ENCODE data around the gene ACHE.
"Not testable (repeated sequence)": the region's sequence is repeated elsewhere in the genome, so short reads cannot be mapped to it uniquely, and the experiment has no call there.

DNA sequence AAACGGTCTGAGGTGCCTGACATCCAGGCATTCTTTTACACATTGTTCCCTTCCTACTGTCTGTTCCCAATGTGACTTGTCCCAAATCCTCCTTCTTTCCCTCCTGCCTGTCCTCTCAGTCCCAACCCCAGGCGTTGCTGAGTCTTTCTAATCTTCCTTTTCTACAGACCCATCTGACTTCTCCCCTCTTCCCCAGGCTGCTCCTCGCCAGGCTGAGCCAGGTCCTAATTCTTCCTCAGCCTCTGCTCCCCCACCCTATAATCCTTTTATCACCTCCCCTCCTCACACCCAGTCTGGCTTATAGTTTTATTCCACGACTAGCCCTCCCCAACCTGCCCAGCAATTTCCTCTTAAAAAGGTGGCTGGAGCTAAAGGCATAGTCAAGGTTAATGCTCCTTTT lies 27.9 kb upstream of the ACHE start:
- TF ChIP-seq, protein P1, sequence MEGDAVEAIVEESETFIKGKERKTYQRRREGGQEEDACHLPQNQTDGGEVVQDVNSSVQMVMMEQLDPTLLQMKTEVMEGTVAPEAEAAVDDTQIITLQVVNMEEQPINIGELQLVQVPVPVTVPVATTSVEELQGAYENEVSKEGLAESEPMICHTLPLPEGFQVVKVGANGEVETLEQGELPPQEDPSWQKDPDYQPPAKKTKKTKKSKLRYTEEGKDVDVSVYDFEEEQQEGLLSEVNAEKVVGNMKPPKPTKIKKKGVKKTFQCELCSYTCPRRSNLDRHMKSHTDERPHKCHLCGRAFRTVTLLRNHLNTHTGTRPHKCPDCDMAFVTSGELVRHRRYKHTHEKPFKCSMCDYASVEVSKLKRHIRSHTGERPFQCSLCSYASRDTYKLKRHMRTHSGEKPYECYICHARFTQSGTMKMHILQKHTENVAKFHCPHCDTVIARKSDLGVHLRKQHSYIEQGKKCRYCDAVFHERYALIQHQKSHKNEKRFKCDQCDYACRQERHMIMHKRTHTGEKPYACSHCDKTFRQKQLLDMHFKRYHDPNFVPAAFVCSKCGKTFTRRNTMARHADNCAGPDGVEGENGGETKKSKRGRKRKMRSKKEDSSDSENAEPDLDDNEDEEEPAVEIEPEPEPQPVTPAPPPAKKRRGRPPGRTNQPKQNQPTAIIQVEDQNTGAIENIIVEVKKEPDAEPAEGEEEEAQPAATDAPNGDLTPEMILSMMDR (IDR thresholded peaks at IDR 0.05), result not testable (repeated sequence)
- not testable (repeated sequence) for TF ChIP-seq POLR2A (IDR thresholded peaks at IDR 0.05)
